Immature natural killer cell (primary cell): ENCODE data around the gene NRP2. TPM values are rescaled to one million over a fixed set of nuclear protein-coding genes. Genes with fewer than 3 reads are reported as not detected.

Experiments
- DNase-seq, 3 donors: peaks; one replicate each; pipeline ENCODE4 v3.0.0; 2022; ENCODE audit warnings: mixed read lengths in 1 of 3
- H3K27ac Mint-ChIP-seq, 6 donors: one replicate each; pipeline ENCODE4 v1.8.0; 2020; ENCODE audit warnings: mixed read lengths in 6 of 6, mild to moderate bottlenecking in 5 of 6, inconsistent platforms in 4 of 6, moderate library complexity in 3 of 6
- H3K27me3 Mint-ChIP-seq, 3 donors: one replicate each; pipeline ENCODE4 v1.8.0; 2020 to 2021; ENCODE audit warnings: low read depth in 3 of 3, mild to moderate bottlenecking in 3 of 3, mixed read lengths in 3 of 3, moderate library complexity in 3 of 3, inconsistent platforms in 1 of 3
- H3K36me3 Mint-ChIP-seq, 3 donors: one replicate each; pipeline ENCODE4 v1.8.0; 2020; ENCODE audit warnings: mixed read lengths in 3 of 3, inconsistent platforms in 2 of 3, mild to moderate bottlenecking in 2 of 3
- H3K4me1 Mint-ChIP-seq, 2 donors: one replicate each; pipeline ENCODE4 v1.8.0; 2020; ENCODE audit warnings: inconsistent platforms in 2 of 2, mild to moderate bottlenecking in 2 of 2, mixed read lengths in 2 of 2, moderate library complexity in 1 of 2
- H3K4me3 Mint-ChIP-seq, 5 donors: one replicate each; pipeline ENCODE4 v1.8.0; 2020; ENCODE audit warnings: mild to moderate bottlenecking in 5 of 5, mixed read lengths in 5 of 5, inconsistent platforms in 3 of 5, moderate library complexity in 3 of 5
- H3K9me3 Mint-ChIP-seq, 6 donors: one replicate each; pipeline ENCODE4 v1.8.0; 2020; ENCODE audit warnings: mild to moderate bottlenecking in 6 of 6, mixed read lengths in 6 of 6, inconsistent platforms in 4 of 6, moderate library complexity in 3 of 6
- polyA plus RNA-seq, 3 donors: library from polyadenylated mRNA; unstranded; fragments of 300-500 nt; fragmentation: Illumina TruSeq; gene quantifications; one replicate each; pipeline ENCODE4 v1.2.3, GENCODE V29; 2021

Gene NRP2
- polyA plus RNA-seq, 3 donors from 2014 or later, result not detected

GRCh38 chr2:205730191-205730590 lies 47.9 kb downstream of the NRP2 start:
- DNase-seq, result no peak
- no peaks in the 10 kb centered on the region for H3K4me1 Mint-ChIP-seq
- no peak overlapping the region for H3K27ac Mint-ChIP-seq
- H3K36me3 Mint-ChIP-seq, result no peaks in the 10 kb centered on the region
- H3K9me3 Mint-ChIP-seq, result peaks cover 0 to 3% (median 0%) of the 10 kb centered on the region in 6 donors
- no peak overlapping the region for H3K4me3 Mint-ChIP-seq
- peaks cover 0 to 2% (median 2%) of the 10 kb centered on the region in 3 donors for H3K27me3 Mint-ChIP-seq

GRCh38 chr2:205730701-205731582 lies 48.6 kb downstream of the NRP2 start:
- H3K4me1 Mint-ChIP-seq, result no peaks in the 10 kb centered on the region
- H3K27ac Mint-ChIP-seq, result no peak overlapping the region
- no peaks in the 10 kb centered on the region for H3K36me3 Mint-ChIP-seq
- DNase-seq, result no peak
- H3K4me3 Mint-ChIP-seq, result no peak overlapping the region
- H3K9me3 Mint-ChIP-seq, result peaks cover 0 to 3% (median 0%) of the 10 kb centered on the region in 6 donors
- H3K27me3 Mint-ChIP-seq, result peaks cover 0 to 2% (median 2%) of the 10 kb centered on the region in 3 donors

GRCh38 chr2:205731583-205731981 lies 49.3 kb downstream of the NRP2 start:
- no peak overlapping the region for H3K4me3 Mint-ChIP-seq
- peaks cover 0 to 2% (median under 1%) of the 10 kb centered on the region in 3 donors for H3K27me3 Mint-ChIP-seq
- no peaks in the 10 kb centered on the region for H3K4me1 Mint-ChIP-seq
- H3K36me3 Mint-ChIP-seq, result no peaks in the 10 kb centered on the region
- H3K9me3 Mint-ChIP-seq, result peaks cover 0 to 3% (median 0%) of the 10 kb centered on the region in 6 donors
- DNase-seq, result no peak
- no peak overlapping the region for H3K27ac Mint-ChIP-seq

GRCh38 chr2:205732314-205732713 lies 50.0 kb downstream of the NRP2 start:
- H3K36me3 Mint-ChIP-seq, result no peaks in the 10 kb centered on the region

GRCh38 chr2:205733082-205733481 lies 50.8 kb downstream of the NRP2 start:
- no peaks in the 10 kb centered on the region for H3K36me3 Mint-ChIP-seq
- H3K27ac Mint-ChIP-seq, result no peak overlapping the region
- no peaks in the 10 kb centered on the region for H3K4me1 Mint-ChIP-seq
- H3K9me3 Mint-ChIP-seq, result peaks cover 0 to 5% (median 0%) of the 10 kb centered on the region in 6 donors
- no peak overlapping the region for H3K4me3 Mint-ChIP-seq
- no peak for DNase-seq
- peaks cover 0 to 2% (median 2%) of the 10 kb centered on the region in 3 donors for H3K27me3 Mint-ChIP-seq

More at GRCh38 chr2:205732314-205732713, 50.0 kb downstream of the NRP2 start:
- no peak overlapping the region for H3K4me3 Mint-ChIP-seq
- H3K27ac Mint-ChIP-seq, result no peak overlapping the region
- H3K9me3 Mint-ChIP-seq, result peaks cover 0 to 5% (median 0%) of the 10 kb centered on the region in 6 donors
- DNase-seq, result no peak
- H3K27me3 Mint-ChIP-seq, result peaks cover 0 to 2% (median 2%) of the 10 kb centered on the region in 3 donors
- no peaks in the 10 kb centered on the region for H3K4me1 Mint-ChIP-seq

- no peak for DNase-seq
- Mint-ChIP-seq H3K36me3 (no peaks in the 10 kb centered on the region), H3K4me1 (no peaks in the 10 kb centered on the region), H3K9me3 (peaks cover 0 to 4% (median 0%) of the 10 kb centered on the region in 6 donors), H3K4me3 (no peak overlapping the region), H3K27ac (no peak overlapping the region), H3K27me3 (peaks cover 0 to 2% (median 2%) of the 10 kb centered on the region in 3 donors)
These were observed 51.3 kb downstream of the NRP2 start for GRCh38 chr2:205733648-205734047.

GRCh38 chr2:205734436-205735037 lies 52.2 kb downstream of the NRP2 start:
- peaks cover 0 to 2% (median 2%) of the 10 kb centered on the region in 3 donors for H3K27me3 Mint-ChIP-seq

GRCh38 chr2:205738117-205738968 lies 56.0 kb downstream of the NRP2 start:
- H3K9me3 Mint-ChIP-seq, result peaks cover 0 to 2% (median 0%) of the 10 kb centered on the region in 6 donors
- H3K4me1 Mint-ChIP-seq, result no peaks in the 10 kb centered on the region
- no peak overlapping the region for H3K27ac Mint-ChIP-seq
- peaks cover 0 to 4% (median 2%) of the 10 kb centered on the region in 3 donors for H3K27me3 Mint-ChIP-seq
- no peaks in the 10 kb centered on the region for H3K36me3 Mint-ChIP-seq
- no peak overlapping the region for H3K4me3 Mint-ChIP-seq
- no peak for DNase-seq

More at GRCh38 chr2:205734436-205735037, 52.2 kb downstream of the NRP2 start:
- peaks cover 0 to 2% (median 0%) of the 10 kb centered on the region in 6 donors for H3K9me3 Mint-ChIP-seq
- no peak overlapping the region for H3K27ac Mint-ChIP-seq
- no peak overlapping the region for H3K4me3 Mint-ChIP-seq
- DNase-seq, result no peak
- H3K36me3 Mint-ChIP-seq, result no peaks in the 10 kb centered on the region
- no peaks in the 10 kb centered on the region for H3K4me1 Mint-ChIP-seq

- Mint-ChIP-seq H3K27me3 (peaks cover 2 to 4% (median 2%) of the 10 kb centered on the region in 3 donors), H3K36me3 (no peaks in the 10 kb centered on the region), H3K9me3 (peaks cover 0 to 2% (median 0%) of the 10 kb centered on the region in 6 donors), H3K27ac (no peak overlapping the region), H3K4me3 (no peak overlapping the region), H3K4me1 (no peaks in the 10 kb centered on the region)
- DNase-seq, result no peak
These were observed 57.3 kb downstream of the NRP2 start for GRCh38 chr2:205739620-205740019.

GRCh38 chr2:205740381-205740780 lies 58.1 kb downstream of the NRP2 start:
- Mint-ChIP-seq H3K4me1 (no peaks in the 10 kb centered on the region), H3K4me3 (no peak overlapping the region), H3K27ac (no peak overlapping the region), H3K9me3 (peaks cover 0 to 2% (median 0%) of the 10 kb centered on the region in 6 donors), H3K36me3 (no peaks in the 10 kb centered on the region), H3K27me3 (peaks cover 2 to 4% (median 2%) of the 10 kb centered on the region in 3 donors)
- DNase-seq, result no peak

GRCh38 chr2:205741256-205741978 lies 59.1 kb downstream of the NRP2 start:
- peaks cover 0 to 2% (median 0%) of the 10 kb centered on the region in 6 donors for H3K9me3 Mint-ChIP-seq
- no peak overlapping the region for H3K27ac Mint-ChIP-seq
- peaks cover 2 to 4% (median 2%) of the 10 kb centered on the region in 3 donors for H3K27me3 Mint-ChIP-seq
- no peaks in the 10 kb centered on the region for H3K36me3 Mint-ChIP-seq
- DNase-seq, result no peak
- H3K4me1 Mint-ChIP-seq, result no peaks in the 10 kb centered on the region
- no peak overlapping the region for H3K4me3 Mint-ChIP-seq

GRCh38 chr2:205743137-205743536 lies 60.8 kb downstream of the NRP2 start:
- no peak overlapping the region for H3K27ac Mint-ChIP-seq
- peaks cover 2% of the 10 kb centered on the region in 3 donors for H3K27me3 Mint-ChIP-seq
- H3K4me3 Mint-ChIP-seq, result no peak overlapping the region
- H3K4me1 Mint-ChIP-seq, result no peaks in the 10 kb centered on the region
- DNase-seq, result no peak
- H3K9me3 Mint-ChIP-seq, result no peaks in the 10 kb centered on the region
- H3K36me3 Mint-ChIP-seq, result no peaks in the 10 kb centered on the region

GRCh38 chr2:205744074-205744591 lies 61.8 kb downstream of the NRP2 start:
- H3K9me3 Mint-ChIP-seq, result no peaks in the 10 kb centered on the region
- no peaks in the 10 kb centered on the region for H3K36me3 Mint-ChIP-seq
- H3K27me3 Mint-ChIP-seq, result peaks cover 2 to 3% (median 2%) of the 10 kb centered on the region in 3 donors
- H3K4me1 Mint-ChIP-seq, result no peaks in the 10 kb centered on the region
- DNase-seq, result no peak
- no peak overlapping the region for H3K4me3 Mint-ChIP-seq
- H3K27ac Mint-ChIP-seq, result no peak overlapping the region
